Testis (tissue), 2 donors: Measurements from ENCODE around the gene FA2H.

Experiments
- CTCF ChIP-seq, 3 experiments: fragments of 450-650 bp in 2 of 3; fragments of 200-600 bp in 1 of 3; sonication (generic) in 1 of 3; IDR thresholded peaks; one replicate each; pipeline ENCODE4 v1.5.1; 2016 to 2019; ENCODE audit warnings: antibody characterized with exemption in 3 of 3, mild to moderate bottlenecking in 2 of 3, moderate library complexity in 1 of 3
- POLR2A ChIP-seq: fragments of 450-650 bp; IDR thresholded peaks from one replicate; pipeline ENCODE4 v1.6.1; 2017; ENCODE audit warnings: antibody characterized with exemption, mild to moderate bottlenecking, moderate library complexity

GRCh38 chr16:74767749-74768148 lies 6.9 kb downstream of the FA2H start:
- no peak for TF ChIP-seq POLR2A
- TF ChIP-seq CTCF (IDR thresholded peaks at IDR 0.05): no peak
